ENCODE results near the gene NCS1.

GRCh38 chr9:130232899-130233586, 60.8 kb downstream of the NCS1 start:
- TF ChIP-seq POLR2AphosphoS5 (IDR thresholded peaks at IDR 0.05; ENCODE audit: low read depth, low read length) (no peak), POLR2A (IDR thresholded peaks at IDR 0.05; ENCODE audit: low read depth, low read length) (no peak)

All from GM12892 (cell line).